GM23248 (cell line): ENCODE results near the gene RAB40B. TPM values are rescaled to one million over a fixed set of nuclear protein-coding genes. Genes with fewer than 3 reads are reported as not detected.

ENCODE experiments used
- DNase-seq: peaks from one replicate; pipeline ENCODE4 v3.0.0-alpha.2; 2015
- H2AFZ ChIP-seq: fragments of 200-600 bp; sonication (generic); 2 replicates; pipeline ENCODE4 v1.6.1; 2016; ENCODE audit warnings: antibody characterized with exemption
- H3F3A ChIP-seq: fragments of 200-600 bp; sonication (generic); 2 replicates; pipeline ENCODE4 v1.6.1; 2016; ENCODE audit warnings: mild to moderate bottlenecking, antibody characterized with exemption, mixed run types; ENCODE audit not compliant: insufficient read depth
- H3K27ac ChIP-seq: fragments of 200-600 bp; sonication (generic); 2 replicates; pipeline ENCODE4 v1.5.1; 2016; ENCODE audit warnings: mild to moderate bottlenecking
- H3K27me3 ChIP-seq: fragments of 200-600 bp; sonication (generic); replicated peaks from 2 replicates; pipeline ENCODE4 v1.6.1; 2016; ENCODE audit warnings: mild to moderate bottlenecking; ENCODE audit not compliant: insufficient read depth
- H3K36me3 ChIP-seq: fragments of 200-600 bp; sonication (generic); 2 replicates; pipeline ENCODE4 v1.6.1; 2016; ENCODE audit warnings: low read depth, mild to moderate bottlenecking
- H3K4me1 ChIP-seq: fragments of 200-600 bp; sonication (generic); 2 replicates; pipeline ENCODE4 v1.6.1; 2016; ENCODE audit warnings: mild to moderate bottlenecking; ENCODE audit not compliant: insufficient read depth
- H3K4me2 ChIP-seq: fragments of 200-600 bp; sonication (generic); one replicate; pipeline ENCODE4 v1.6.1; 2016; ENCODE audit warnings: mild to moderate bottlenecking; ENCODE audit not compliant: unreplicated experiment
- H3K4me3 ChIP-seq: fragments of 200-600 bp; sonication (generic); 2 replicates; pipeline ENCODE4 v1.5.1; 2016; ENCODE audit warnings: mild to moderate bottlenecking
- H3K79me2 ChIP-seq: fragments of 200-600 bp; sonication (generic); 2 replicates; pipeline ENCODE4 v1.6.1; 2016; ENCODE audit warnings: mild to moderate bottlenecking; ENCODE audit not compliant: insufficient read depth
- H3K9ac ChIP-seq: fragments of 200-600 bp; sonication (generic); 2 replicates; pipeline ENCODE4 v1.6.1; 2016; ENCODE audit warnings: mild to moderate bottlenecking
- H3K9me2 ChIP-seq: fragments of 200-600 bp; sonication (generic); 2 replicates; pipeline ENCODE4 v1.6.1; 2016; ENCODE audit warnings: mixed run types, mild to moderate bottlenecking, moderate library complexity; ENCODE audit not compliant: insufficient read depth
- H3K9me3 ChIP-seq: fragments of 200-600 bp; sonication (generic); one replicate; pipeline ENCODE4 v1.6.1; 2017; ENCODE audit warnings: low read depth
- H4K20me1 ChIP-seq: fragments of 200-600 bp; sonication (generic); 2 replicates; pipeline ENCODE4 v1.6.0; 2016; ENCODE audit not compliant: insufficient read depth
- EZH2 ChIP-seq: fragments of 200-600 bp; sonication (generic); IDR thresholded peaks from 2 replicates; pipeline ENCODE4 v1.6.1; 2018; ENCODE audit warnings: antibody characterized with exemption, mild to moderate bottlenecking; ENCODE audit not compliant: insufficient read depth, poor library complexity, severe bottlenecking
- EZH2phosphoT487 ChIP-seq: fragments of 200-600 bp; sonication (generic); IDR thresholded peaks from 2 replicates; pipeline ENCODE4 v1.6.1; 2018; ENCODE audit warnings: antibody characterized with exemption, moderate library complexity, mild to moderate bottlenecking, low read depth; ENCODE audit not compliant: insufficient read depth
- WGBS, 2 experiments: methylation state at CpG; one replicate each; pipeline ENCODE4 v1.1.6; 2015 to 2017; ENCODE audit warnings: low lambda C conversion rate in 2 of 2, low coverage in 1 of 2; ENCODE audit errors: missing lambda C conversion rate in 2 of 2; 5-methylcytosine and 5-hydroxymethylcytosine counted together
- in situ Hi-C: fragments of 300-500 bp; cut with MboI; formaldehyde crosslinking; loops from 2 replicates; pipeline ENCODE4 v1.15.0; 2020
- polyA plus RNA-seq: library from polyadenylated mRNA; unstranded; fragments of >200 nt; fragmentation: Nextera tagmentation; extraction: Ambion mirVana; gene quantifications from 2 replicates; pipeline ENCODE4 v1.2.1, GENCODE V29; 2016
- total RNA-seq: library from RNA; depleted of rRNA; stranded (reverse); fragments of >200 nt; shearing (Covaris generic); gene quantifications from 2 replicates; pipeline ENCODE4 v1.2.3, GENCODE V29; 2014

The RAB40B gene
- total and polyA plus RNA-seq, 2 experiments from 2014 or later: 23.7 to 23.8 TPM

- peak within 1 kb of the TSS; percentile 86 for H3K4me2 ChIP-seq
- peaks cover 10% of the 10 kb centered on the region for H3K79me2 ChIP-seq
Observed at GRCh38 chr17:82716203-82717010, 17.9 kb upstream of the RAB40B start, which contains the start of gene FN3KRP. Gene FN3KRP, plus strand, starts transcription at chr17:82716706. Its CDS starts 50 bp downstream, at chr17:82716756.

GRCh38 chr17:82713071-82713723 is 14.7 kb upstream of the RAB40B start:
- H3K4me3 ChIP-seq: no peak overlapping the region
- WGBS, 2 experiments: 85 to 89% methylated on average over 33 to 35 of the region's 35 CpGs
- no peak overlapping the region for H2AFZ ChIP-seq
- H3K4me2 ChIP-seq: no peak overlapping the region
- peaks cover 6% of the 10 kb centered on the region for H3K79me2 ChIP-seq
- no peaks in the 10 kb centered on the region for H3K9me3 ChIP-seq
- in situ Hi-C loops: no loop called here
- no peak for DNase-seq
- no peaks in the 10 kb centered on the region for H3K9me2 ChIP-seq
- H3K36me3 ChIP-seq: no peaks in the 10 kb centered on the region
- no peaks in the 10 kb centered on the region for H4K20me1 ChIP-seq
- no peaks in the 10 kb centered on the region for H3K27me3 ChIP-seq
- H3K27ac ChIP-seq: no peak overlapping the region
- TF ChIP-seq EZH2phosphoT487 (no peak), EZH2 (no peak)
- no peaks in the 10 kb centered on the region for H3K4me1 ChIP-seq
- no peak overlapping the region for H3K9ac ChIP-seq
- H3F3A ChIP-seq: no peaks in the 10 kb centered on the region

More at GRCh38 chr17:82716203-82717010, 17.9 kb upstream of the RAB40B start, which contains the start of gene FN3KRP:
- TF ChIP-seq EZH2phosphoT487: no peak
- TF ChIP-seq EZH2: no peak
- peak; percentile 97 for DNase-seq
- Histone ChIP-seq H4K20me1 (no peaks in the 10 kb centered on the region), H3F3A (no peaks in the 10 kb centered on the region), H3K27ac (peak within 1 kb of the TSS; percentile 33), H2AFZ (peak within 1 kb of the TSS; percentile 89), H3K4me3 (peak within 1 kb of the TSS; percentile 88), H3K4me1 (no peaks in the 10 kb centered on the region), H3K9me2 (no peaks in the 10 kb centered on the region), H3K9me3 (no peaks in the 10 kb centered on the region), H3K9ac (peak within 1 kb of the TSS; percentile 77), H3K27me3 (no peaks in the 10 kb centered on the region), H3K36me3 (no peaks in the 10 kb centered on the region; the same call in 1 of the 2 replicates)
- WGBS, 2 experiments: 1% methylated on average over 33 to 73 of the region's 75 CpGs
- in situ Hi-C loops: no loop called here

GRCh38 chr17:82710499-82711232 is 12.2 kb upstream of the RAB40B start:
- Histone ChIP-seq H3K9me2 (no peaks in the 10 kb centered on the region), H3K27ac (no peak overlapping the region), H3K9me3 (no peaks in the 10 kb centered on the region), H3K4me3 (no peak overlapping the region), H3K79me2 (no peaks in the 10 kb centered on the region), H3F3A (0 out of 2 replicates have a peak, but pooled peaks cover 6% of the 10 kb centered on the region), H3K9ac (no peak overlapping the region), H3K27me3 (no peaks in the 10 kb centered on the region), H3K4me2 (no peak overlapping the region), H2AFZ (no peak overlapping the region), H3K36me3 (no peaks in the 10 kb centered on the region), H3K4me1 (no peaks in the 10 kb centered on the region), H4K20me1 (no peaks in the 10 kb centered on the region)
- TF ChIP-seq EZH2 (no peak), EZH2phosphoT487 (no peak)
- DNase-seq: no peak
- in situ Hi-C loops: no loop called here
- 61 to 65% methylated on average over 28 of the region's 29 CpGs for WGBS, 2 experiments
